Chondrocyte (in vitro differentiated cells): Measurements from ENCODE around the gene LALBA. TPM values are rescaled to one million over a fixed set of nuclear protein-coding genes. Genes with fewer than 3 reads are reported as not detected.

ENCODE experiments used
- DNase-seq: peaks from one replicate; pipeline ENCODE4 v3.0.0; 2021; ENCODE audit warnings: mixed read lengths, low spot score
- H3K27ac Mint-ChIP-seq: one replicate; pipeline ENCODE4 v1.8.0; 2021; ENCODE audit warnings: mild to moderate bottlenecking, moderate library complexity, mixed read lengths; ENCODE audit not compliant: unreplicated experiment
- H3K27me3 Mint-ChIP-seq: 2 replicates; pipeline ENCODE4 v1.8.0; 2021; ENCODE audit warnings: low read depth, mixed read lengths
- H3K36me3 Mint-ChIP-seq: 2 replicates; pipeline ENCODE4 v1.8.0; 2021; ENCODE audit warnings: low read depth, mixed read lengths
- H3K4me1 Mint-ChIP-seq: 2 replicates; pipeline ENCODE4 v1.8.0; 2021; ENCODE audit warnings: low read depth, mild to moderate bottlenecking, mixed read lengths
- H3K4me3 Mint-ChIP-seq: one replicate; pipeline ENCODE4 v1.8.0; 2021; ENCODE audit warnings: mild to moderate bottlenecking, moderate library complexity, mixed read lengths; ENCODE audit not compliant: unreplicated experiment
- H3K9me3 Mint-ChIP-seq: 2 replicates; pipeline ENCODE4 v1.8.0; 2021; ENCODE audit warnings: low read depth, mixed read lengths
- total RNA-seq: library from RNA; stranded (reverse); gene quantifications from 3 replicates; pipeline ENCODE4 v1.2.1, GENCODE V29; 2021
- TF ChIP-seq, protein P1 (sequence below): fragments of 200-600 bp; sonication (generic); IDR thresholded peaks from 2 replicates; pipeline ENCODE4 v1.5.0; 2021; ENCODE audit warnings: antibody characterized with exemption, mild to moderate bottlenecking, moderate library complexity

LALBA gene
- total RNA-seq, 1 donor from 2014 or later, result not detected

DNA sequence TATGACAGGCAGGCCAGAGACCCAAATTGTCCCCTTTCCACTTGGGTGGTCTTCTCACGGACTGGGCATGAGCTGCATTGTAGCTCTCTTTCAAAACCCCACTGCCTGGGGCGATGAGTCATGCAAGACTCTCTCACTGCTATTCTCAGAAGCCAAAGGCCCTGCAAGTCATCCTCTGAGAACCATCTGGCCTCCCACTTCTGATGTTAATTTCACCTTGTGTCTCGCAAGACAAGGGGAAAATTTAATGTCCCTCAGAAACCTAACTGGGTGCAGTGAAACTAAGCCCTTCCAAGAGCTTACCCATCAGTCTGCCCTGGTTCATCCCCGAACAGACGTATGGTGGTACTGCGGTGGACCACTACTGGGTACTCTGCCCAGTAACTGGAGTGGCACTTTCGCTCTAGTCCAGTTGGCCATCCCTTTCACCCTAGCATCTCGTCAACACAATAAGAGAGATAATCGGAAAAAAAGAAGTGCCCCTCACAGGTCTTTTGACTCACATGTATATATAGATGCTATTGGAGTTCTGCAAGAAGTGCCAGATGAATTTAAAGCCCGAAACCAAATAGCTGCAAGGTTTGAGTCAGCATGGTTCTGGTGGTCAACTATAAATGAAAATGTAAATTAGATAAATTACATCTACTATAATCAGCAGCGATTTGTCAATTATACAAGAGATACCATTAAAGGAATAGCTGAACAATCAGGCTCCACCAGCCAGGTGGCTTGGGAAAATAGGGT lies 31.3 kb upstream of the LALBA start:
- H3K27ac Mint-ChIP-seq, result no peak overlapping the region
- H3K27me3 Mint-ChIP-seq, result peaks cover 18% of the 10 kb centered on the region
- no peak for DNase-seq
- peaks cover 15% of the 10 kb centered on the region for H3K9me3 Mint-ChIP-seq
- H3K4me1 Mint-ChIP-seq, result no peaks in the 10 kb centered on the region
- TF ChIP-seq, protein P1, sequence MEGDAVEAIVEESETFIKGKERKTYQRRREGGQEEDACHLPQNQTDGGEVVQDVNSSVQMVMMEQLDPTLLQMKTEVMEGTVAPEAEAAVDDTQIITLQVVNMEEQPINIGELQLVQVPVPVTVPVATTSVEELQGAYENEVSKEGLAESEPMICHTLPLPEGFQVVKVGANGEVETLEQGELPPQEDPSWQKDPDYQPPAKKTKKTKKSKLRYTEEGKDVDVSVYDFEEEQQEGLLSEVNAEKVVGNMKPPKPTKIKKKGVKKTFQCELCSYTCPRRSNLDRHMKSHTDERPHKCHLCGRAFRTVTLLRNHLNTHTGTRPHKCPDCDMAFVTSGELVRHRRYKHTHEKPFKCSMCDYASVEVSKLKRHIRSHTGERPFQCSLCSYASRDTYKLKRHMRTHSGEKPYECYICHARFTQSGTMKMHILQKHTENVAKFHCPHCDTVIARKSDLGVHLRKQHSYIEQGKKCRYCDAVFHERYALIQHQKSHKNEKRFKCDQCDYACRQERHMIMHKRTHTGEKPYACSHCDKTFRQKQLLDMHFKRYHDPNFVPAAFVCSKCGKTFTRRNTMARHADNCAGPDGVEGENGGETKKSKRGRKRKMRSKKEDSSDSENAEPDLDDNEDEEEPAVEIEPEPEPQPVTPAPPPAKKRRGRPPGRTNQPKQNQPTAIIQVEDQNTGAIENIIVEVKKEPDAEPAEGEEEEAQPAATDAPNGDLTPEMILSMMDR, result no peak
- peaks cover 2% of the 10 kb centered on the region for H3K36me3 Mint-ChIP-seq
- H3K4me3 Mint-ChIP-seq, result no peak overlapping the region

DNA sequence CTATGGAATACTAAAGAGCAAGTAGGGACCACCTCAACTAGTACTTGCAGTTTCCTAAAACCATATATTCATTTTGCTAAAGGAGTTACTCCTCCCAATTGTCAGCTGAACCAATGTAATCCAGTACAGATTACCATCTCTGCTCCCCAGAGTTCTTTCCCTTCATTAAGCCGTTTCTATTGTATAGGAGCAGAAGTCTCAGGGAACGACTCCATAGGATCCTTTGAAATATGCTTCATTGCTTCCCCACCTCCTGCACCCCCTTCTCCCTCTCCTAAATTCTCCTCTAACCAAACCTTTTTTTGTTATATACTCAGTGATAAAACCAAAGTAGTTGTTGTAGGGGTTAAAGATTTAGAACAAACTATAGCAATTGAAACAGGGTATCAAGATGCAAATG lies 30.7 kb upstream of the LALBA start:
- H3K27ac Mint-ChIP-seq, result no peak overlapping the region
- DNase-seq, result no peak
- H3K4me3 Mint-ChIP-seq, result no peak overlapping the region
- H3K27me3 Mint-ChIP-seq, result peaks cover 18% of the 10 kb centered on the region
- peaks cover 2% of the 10 kb centered on the region for H3K36me3 Mint-ChIP-seq
- peaks cover 12% of the 10 kb centered on the region for H3K9me3 Mint-ChIP-seq
- H3K4me1 Mint-ChIP-seq, result no peaks in the 10 kb centered on the region
- TF ChIP-seq, protein P1, result no peak

DNA sequence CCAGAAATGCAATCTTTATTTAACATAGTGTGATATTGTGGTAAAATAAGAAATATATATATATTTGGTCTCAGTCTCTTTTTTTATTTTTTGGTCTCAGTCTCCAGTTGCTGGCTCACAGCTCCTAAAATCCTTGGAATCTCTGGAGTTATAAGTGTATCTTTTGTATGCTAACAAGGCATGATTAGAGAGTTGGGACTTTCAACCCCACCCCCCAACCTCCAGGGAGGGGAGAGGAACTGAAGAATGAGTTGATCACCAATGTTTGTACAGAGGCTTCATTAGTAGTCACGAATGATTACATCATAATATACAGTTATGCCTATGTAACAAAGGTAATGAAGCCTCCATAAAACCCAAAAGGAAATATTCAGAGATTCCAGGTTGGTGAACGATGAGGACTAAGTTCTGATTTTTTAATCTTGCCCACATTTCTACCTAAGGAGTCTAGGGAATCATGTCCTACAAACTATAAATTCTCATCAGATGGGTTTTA lies 22.8 kb upstream of the LALBA start:
- TF ChIP-seq, protein P1, result no peak
- Mint-ChIP-seq H3K4me1 (no peaks in the 10 kb centered on the region), H3K4me3 (no peak overlapping the region), H3K9me3 (peaks cover 3% of the 10 kb centered on the region), H3K27me3 (peaks cover 32% of the 10 kb centered on the region), H3K36me3 (no peaks in the 10 kb centered on the region), H3K27ac (no peak overlapping the region)
- DNase-seq, result no peak

DNA sequence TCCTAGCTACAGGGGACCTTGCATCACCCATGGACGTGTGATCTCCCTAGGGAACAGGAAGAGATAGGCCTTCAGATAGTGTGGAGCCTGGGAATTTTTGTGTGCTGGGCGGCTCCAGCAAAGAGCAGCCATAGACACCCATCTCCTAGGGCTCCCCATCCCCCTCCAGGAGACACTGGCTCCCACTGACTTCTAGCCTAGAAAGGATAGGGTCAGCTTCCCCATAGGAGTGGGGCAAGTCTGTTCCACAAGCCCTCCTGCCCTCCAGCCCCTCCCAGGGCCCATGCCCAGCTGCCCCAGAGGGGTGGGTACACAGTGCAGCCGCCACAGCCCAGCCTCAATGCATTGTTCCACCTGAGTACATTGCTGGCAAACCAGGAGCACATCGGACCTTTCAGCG lies 16.5 kb upstream of the LALBA start:
- Mint-ChIP-seq H3K27me3 (peaks cover 32% of the 10 kb centered on the region), H3K9me3 (peaks cover 3% of the 10 kb centered on the region), H3K4me1 (no peaks in the 10 kb centered on the region), H3K27ac (no peak overlapping the region), H3K4me3 (no peak overlapping the region), H3K36me3 (no peaks in the 10 kb centered on the region)
- DNase-seq, result no peak
- TF ChIP-seq, protein P1, result no peak

DNA sequence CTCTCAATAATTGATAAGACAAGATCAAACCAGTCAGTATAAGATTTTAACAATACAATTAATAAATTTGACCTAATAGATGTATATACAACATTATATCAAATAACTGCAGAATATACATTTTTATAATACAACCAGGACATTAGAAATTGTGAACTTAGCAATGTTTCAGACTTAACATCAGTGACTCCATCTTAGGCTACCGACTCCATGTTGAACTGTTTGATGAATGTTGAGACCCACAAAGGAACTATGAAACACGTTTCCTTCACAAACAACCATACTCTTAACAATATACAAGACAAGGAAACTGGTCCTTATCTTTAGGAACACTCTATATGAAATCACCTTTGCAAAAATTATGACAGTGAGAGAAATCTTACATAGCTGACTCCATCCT lies 13.9 kb upstream of the LALBA start:
- H3K36me3 Mint-ChIP-seq, result no peaks in the 10 kb centered on the region
- H3K27me3 Mint-ChIP-seq, result peaks cover 24% of the 10 kb centered on the region
- peaks cover 3% of the 10 kb centered on the region for H3K9me3 Mint-ChIP-seq
- H3K4me3 Mint-ChIP-seq, result no peak overlapping the region
- no peak overlapping the region for H3K27ac Mint-ChIP-seq
- H3K4me1 Mint-ChIP-seq, result no peaks in the 10 kb centered on the region
- TF ChIP-seq, protein P1, result no peak
- DNase-seq, result no peak
